Activated CD4-positive, alpha-beta T cell treated with anti-CD3 and anti-CD28 coated beads, Interleukin-2, amount 10 ng/mL, durations not matched to agents 24 days and 14 days (primary cell): ENCODE measurements around the gene APOO. TPM values are rescaled to one million over a fixed set of nuclear protein-coding genes. Genes with fewer than 3 reads are reported as not detected.
"Not testable (repeated sequence)": the region's sequence is repeated elsewhere in the genome, so short reads cannot be mapped to it uniquely, and the experiment has no call there.

Experiments used
- DNase-seq: peaks from one replicate; pipeline ENCODE4 v3.0.0; 2022
- H3K27ac Mint-ChIP-seq: one replicate; pipeline ENCODE4 v1.8.0; 2022; ENCODE audit warnings: mild to moderate bottlenecking, mixed read lengths
- H3K27me3 Mint-ChIP-seq: one replicate; pipeline ENCODE4 v1.8.0; 2022; ENCODE audit warnings: mixed read lengths
- H3K36me3 Mint-ChIP-seq: one replicate; pipeline ENCODE4 v1.8.0; 2022; ENCODE audit warnings: low read depth, mild to moderate bottlenecking, mixed read lengths
- H3K4me1 Mint-ChIP-seq: one replicate; pipeline ENCODE4 v1.8.0; 2021; ENCODE audit warnings: mixed read lengths
- H3K4me3 Mint-ChIP-seq: one replicate; pipeline ENCODE4 v1.8.0; 2022; ENCODE audit warnings: mild to moderate bottlenecking, moderate library complexity, mixed read lengths
- H3K9me3 Mint-ChIP-seq: one replicate; pipeline ENCODE4 v1.8.0; 2021; ENCODE audit warnings: mixed read lengths
- intact Hi-C: fragments of 100-400 bp; cut with micrococcal nuclease; formaldehyde crosslinking; loops from one replicate; pipeline ENCODE4 v1.15.1; 2023
- total RNA-seq: library from RNA; stranded (reverse); gene quantifications from 2 replicates; pipeline ENCODE4 v1.2.3, GENCODE V29; 2022

Gene APOO
- total RNA-seq, 1 donor from 2014 or later: 27.1 TPM

- Mint-ChIP-seq H3K9me3 (no peaks in the 10 kb centered on the region), H3K27ac (no peak overlapping the region), H3K36me3 (no peaks in the 10 kb centered on the region), H3K4me3 (no peak overlapping the region), H3K27me3 (no peaks in the 10 kb centered on the region), H3K4me1 (peaks cover 1% of the 10 kb centered on the region)
- DNase-seq: no peak
- intact Hi-C loops: no loop called here
Observed at GRCh38 chrX:23896981-23897380, 10.8 kb downstream of the APOO start.

GRCh38 chrX:23896539-23896938 is 11.2 kb downstream of the APOO start:
- DNase-seq, H3K36me3 Mint-ChIP-seq, H3K4me3 Mint-ChIP-seq, H3K9me3 Mint-ChIP-seq, H3K27me3 Mint-ChIP-seq, intact Hi-C loops, H3K27ac Mint-ChIP-seq, H3K4me1 Mint-ChIP-seq: not testable (repeated sequence)

- H3K36me3 Mint-ChIP-seq, H3K4me1 Mint-ChIP-seq, H3K27ac Mint-ChIP-seq, H3K9me3 Mint-ChIP-seq, H3K4me3 Mint-ChIP-seq, DNase-seq, H3K27me3 Mint-ChIP-seq, intact Hi-C loops: not testable (repeated sequence)
Observed at GRCh38 chrX:23894993-23895392, 12.7 kb downstream of the APOO start.

- intact Hi-C loops: no loop called here
- Mint-ChIP-seq H3K9me3 (no peaks in the 10 kb centered on the region), H3K4me1 (no peaks in the 10 kb centered on the region)
Observed at GRCh38 chrX:23890933-23891332, 16.8 kb downstream of the APOO start.

GRCh38 chrX:23888887-23889501 is 18.7 kb downstream of the APOO start:
- no peak for DNase-seq
- no peak overlapping the region for H3K4me3 Mint-ChIP-seq
- intact Hi-C loops: no loop called here

More at GRCh38 chrX:23890933-23891332, 16.8 kb downstream of the APOO start:
- Mint-ChIP-seq H3K27me3 (no peaks in the 10 kb centered on the region), H3K27ac (no peak overlapping the region), H3K36me3 (no peaks in the 10 kb centered on the region), H3K4me3 (no peak overlapping the region)
- no peak for DNase-seq

GRCh38 chrX:23887918-23888317 is 19.8 kb downstream of the APOO start:
- Mint-ChIP-seq H3K36me3 (peaks cover 6% of the 10 kb centered on the region), H3K27ac (no peak overlapping the region), H3K4me1 (peaks cover 11% of the 10 kb centered on the region), H3K4me3 (no peak overlapping the region), H3K9me3 (no peaks in the 10 kb centered on the region), H3K27me3 (no peaks in the 10 kb centered on the region)
- intact Hi-C loops: no loop called here
- no peak for DNase-seq

More at GRCh38 chrX:23888887-23889501, 18.7 kb downstream of the APOO start:
- no peaks in the 10 kb centered on the region for H3K27me3 Mint-ChIP-seq
- no peak overlapping the region for H3K27ac Mint-ChIP-seq
- H3K9me3 Mint-ChIP-seq: no peaks in the 10 kb centered on the region
- H3K36me3 Mint-ChIP-seq: peaks cover 6% of the 10 kb centered on the region
- H3K4me1 Mint-ChIP-seq: peaks cover 6% of the 10 kb centered on the region

- no peaks in the 10 kb centered on the region for H3K9me3 Mint-ChIP-seq
- H3K4me3 Mint-ChIP-seq: no peak overlapping the region
- peaks cover 6% of the 10 kb centered on the region for H3K36me3 Mint-ChIP-seq
- intact Hi-C loops: no loop called here
- no peak overlapping the region for H3K27ac Mint-ChIP-seq
- peaks cover 11% of the 10 kb centered on the region for H3K4me1 Mint-ChIP-seq
- H3K27me3 Mint-ChIP-seq: no peaks in the 10 kb centered on the region
- DNase-seq: no peak
Observed at GRCh38 chrX:23887451-23887850, 20.3 kb downstream of the APOO start.

- H3K4me1 Mint-ChIP-seq: peaks cover 11% of the 10 kb centered on the region
- H3K36me3 Mint-ChIP-seq: peaks cover 6% of the 10 kb centered on the region
- no peaks in the 10 kb centered on the region for H3K9me3 Mint-ChIP-seq
- no peaks in the 10 kb centered on the region for H3K27me3 Mint-ChIP-seq
- intact Hi-C loops: no loop called here
- H3K4me3 Mint-ChIP-seq: no peak overlapping the region
- no peak overlapping the region for H3K27ac Mint-ChIP-seq
- no peak for DNase-seq
Observed at GRCh38 chrX:23885803-23886202, 21.9 kb downstream of the APOO start.

- intact Hi-C loops: no loop called here
- H3K4me1 Mint-ChIP-seq: peaks cover 11% of the 10 kb centered on the region
- H3K4me3 Mint-ChIP-seq: no peak overlapping the region
- no peaks in the 10 kb centered on the region for H3K9me3 Mint-ChIP-seq
- DNase-seq: no peak
- peaks cover 6% of the 10 kb centered on the region for H3K36me3 Mint-ChIP-seq
- H3K27ac Mint-ChIP-seq: no peak overlapping the region
- no peaks in the 10 kb centered on the region for H3K27me3 Mint-ChIP-seq
Observed at GRCh38 chrX:23884427-23885024, 23.2 kb downstream of the APOO start.

- intact Hi-C loops: no loop called here
- peak overlapping the region; percentile 6 for H3K27ac Mint-ChIP-seq
- H3K9me3 Mint-ChIP-seq: no peaks in the 10 kb centered on the region
- DNase-seq: no peak
- H3K36me3 Mint-ChIP-seq: peaks cover 6% of the 10 kb centered on the region
- peaks cover 11% of the 10 kb centered on the region for H3K4me1 Mint-ChIP-seq
- H3K27me3 Mint-ChIP-seq: no peaks in the 10 kb centered on the region
- peak overlapping the region; percentile 5 for H3K4me3 Mint-ChIP-seq
Observed at GRCh38 chrX:23883737-23884354, 23.9 kb downstream of the APOO start.

- peaks cover 8% of the 10 kb centered on the region for H3K4me1 Mint-ChIP-seq
- peaks cover 4% of the 10 kb centered on the region for H3K36me3 Mint-ChIP-seq
Observed at GRCh38 chrX:23879380-23880090, 28.2 kb downstream of the APOO start.

GRCh38 chrX:23871905-23872546 is 35.7 kb downstream of the APOO start:
- Mint-ChIP-seq H3K9me3 (no peaks in the 10 kb centered on the region), H3K27ac (no peak overlapping the region)
- DNase-seq: no peak

More at GRCh38 chrX:23879380-23880090, 28.2 kb downstream of the APOO start:
- H3K27ac Mint-ChIP-seq: no peak overlapping the region
- H3K9me3 Mint-ChIP-seq: no peaks in the 10 kb centered on the region
- no peak for DNase-seq
- no peaks in the 10 kb centered on the region for H3K27me3 Mint-ChIP-seq
- intact Hi-C loops: no loop called here
- no peak overlapping the region for H3K4me3 Mint-ChIP-seq

GRCh38 chrX:23870041-23870440 is 37.7 kb downstream of the APOO start:
- Mint-ChIP-seq H3K27ac (no peak overlapping the region), H3K9me3 (no peaks in the 10 kb centered on the region), H3K4me1 (no peaks in the 10 kb centered on the region), H3K4me3 (no peak overlapping the region), H3K27me3 (no peaks in the 10 kb centered on the region), H3K36me3 (no peaks in the 10 kb centered on the region)
- intact Hi-C loops: no loop called here
- no peak for DNase-seq

More at GRCh38 chrX:23871905-23872546, 35.7 kb downstream of the APOO start:
- intact Hi-C loops: no loop called here
- H3K4me3 Mint-ChIP-seq: no peak overlapping the region
- H3K36me3 Mint-ChIP-seq: no peaks in the 10 kb centered on the region
- H3K27me3 Mint-ChIP-seq: no peaks in the 10 kb centered on the region
- H3K4me1 Mint-ChIP-seq: no peaks in the 10 kb centered on the region
